SK-N-SH treated with all-trans-retinoic acid at 6 μM for 48 hours (cell line): Measurements from ENCODE around the gene ERH.

Experiments
- ARNTL ChIP-seq: fragments of 450-650 bp; formaldehyde crosslinking; IDR thresholded peaks from 2 replicates; pipeline ENCODE4 v1.5.0; 2020; ENCODE audit warnings: low read depth, mild to moderate bottlenecking, moderate library complexity, borderline replicate concordance
- BACH2 ChIP-seq: fragments of 250-450 bp; sonication (Bioruptor Pico); IDR thresholded peaks from 2 replicates; pipeline ENCODE4 v1.9.0; 2021; ENCODE audit warnings: mild to moderate bottlenecking, borderline replicate concordance
- CSDC2 ChIP-seq: fragments of 250-450 bp; sonication (Bioruptor Pico); IDR thresholded peaks from 2 replicates; pipeline ENCODE4 v1.5.0; 2020; ENCODE audit warnings: mild to moderate bottlenecking, moderate library complexity
- ISL1 ChIP-seq: fragments of 250-450 bp; sonication (Bioruptor Pico); IDR thresholded peaks from 2 replicates; pipeline ENCODE4 v2.1.2; 2022; ENCODE audit warnings: mild to moderate bottlenecking, moderate library complexity
- PATZ1 ChIP-seq: fragments of 250-450 bp; sonication (Bioruptor Pico); IDR thresholded peaks from 2 replicates; pipeline ENCODE4 v1.8.0; 2020; ENCODE audit warnings: mild to moderate bottlenecking, moderate library complexity, borderline replicate concordance
- RARB ChIP-seq: fragments of 250-450 bp; sonication (Bioruptor Pico); IDR thresholded peaks from 2 replicates; pipeline ENCODE4 v1.8.0; 2021; ENCODE audit warnings: mild to moderate bottlenecking, moderate library complexity
- TCF4 ChIP-seq: fragments of 250-450 bp; sonication (Bioruptor Pico); IDR thresholded peaks from 2 replicates; pipeline ENCODE4 v1.8.0; 2021; ENCODE audit warnings: mild to moderate bottlenecking, moderate library complexity, borderline replicate concordance
- ZFP3 ChIP-seq: fragments of 250-450 bp; sonication (Bioruptor Pico); IDR thresholded peaks from 2 replicates; pipeline ENCODE4 v1.5.0; 2020; ENCODE audit warnings: mild to moderate bottlenecking, moderate library complexity
- ZFP30 ChIP-seq: fragments of 450-650 bp; formaldehyde crosslinking; IDR thresholded peaks from 2 replicates; pipeline ENCODE4 v1.5.0; 2022; ENCODE audit warnings: mild to moderate bottlenecking, moderate library complexity
- ZNF70 ChIP-seq: fragments of 450-650 bp; formaldehyde crosslinking; IDR thresholded peaks from 2 replicates; pipeline ENCODE4 v1.5.0; 2020; ENCODE audit warnings: mild to moderate bottlenecking, moderate library complexity
- ZNF8 ChIP-seq: fragments of 450-650 bp; formaldehyde crosslinking; IDR thresholded peaks from 2 replicates; pipeline ENCODE4 v1.5.0; 2020; ENCODE audit warnings: mild to moderate bottlenecking, moderate library complexity
- TF ChIP-seq, protein P1 (sequence below): fragments of 250-450 bp; sonication (Bioruptor Pico); IDR thresholded peaks from 2 replicates; pipeline ENCODE4 v1.5.1; 2020; ENCODE audit warnings: low read depth, mild to moderate bottlenecking, moderate library complexity

GRCh38 chr14:69427596-69427995, 29.5 kb upstream of the ERH start:
- TF ChIP-seq ZNF70 (CRISPR knock-in tag): no peak
- no peak for TF ChIP-seq ZFP3 (CRISPR knock-in tag)
- TF ChIP-seq TCF4: no peak
- no peak for TF ChIP-seq PATZ1 (CRISPR knock-in tag)
- no peak for TF ChIP-seq ZNF8
- no peak for TF ChIP-seq RARB (CRISPR knock-in tag)
- TF ChIP-seq, protein P1, sequence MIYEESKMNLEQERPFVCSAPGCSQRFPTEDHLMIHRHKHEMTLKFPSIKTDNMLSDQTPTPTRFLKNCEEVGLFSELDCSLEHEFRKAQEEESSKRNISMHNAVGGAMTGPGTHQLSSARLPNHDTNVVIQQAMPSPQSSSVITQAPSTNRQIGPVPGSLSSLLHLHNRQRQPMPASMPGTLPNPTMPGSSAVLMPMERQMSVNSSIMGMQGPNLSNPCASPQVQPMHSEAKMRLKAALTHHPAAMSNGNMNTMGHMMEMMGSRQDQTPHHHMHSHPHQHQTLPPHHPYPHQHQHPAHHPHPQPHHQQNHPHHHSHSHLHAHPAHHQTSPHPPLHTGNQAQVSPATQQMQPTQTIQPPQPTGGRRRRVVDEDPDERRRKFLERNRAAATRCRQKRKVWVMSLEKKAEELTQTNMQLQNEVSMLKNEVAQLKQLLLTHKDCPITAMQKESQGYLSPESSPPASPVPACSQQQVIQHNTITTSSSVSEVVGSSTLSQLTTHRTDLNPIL (CRISPR knock-in tag): no peak
- TF ChIP-seq CSDC2: no peak
- TF ChIP-seq BACH2 (CRISPR knock-in tag): no peak
- no peak for TF ChIP-seq ARNTL
- no peak for TF ChIP-seq ISL1 (CRISPR knock-in tag)
- TF ChIP-seq ZFP30: no peak
